GM19467 (cell line): ENCODE measurements around the gene GABRR1.
"Not testable (repeated sequence)": the region's sequence is repeated elsewhere in the genome, so short reads cannot be mapped to it uniquely, and the experiment has no call there.

Experiments
- ATAC-seq: cut with Tn5 transposase; IDR thresholded peaks from one replicate; pipeline ENCODE4 v1.9.1; 2021; ENCODE audit warnings: mild to moderate bottlenecking, moderate library complexity; ENCODE audit not compliant: unreplicated experiment

GABRR1 gene

GRCh38 chr6:89161326-89162046 is 55.7 kb downstream of the GABRR1 start:
- ATAC-seq = no peak

DNA sequence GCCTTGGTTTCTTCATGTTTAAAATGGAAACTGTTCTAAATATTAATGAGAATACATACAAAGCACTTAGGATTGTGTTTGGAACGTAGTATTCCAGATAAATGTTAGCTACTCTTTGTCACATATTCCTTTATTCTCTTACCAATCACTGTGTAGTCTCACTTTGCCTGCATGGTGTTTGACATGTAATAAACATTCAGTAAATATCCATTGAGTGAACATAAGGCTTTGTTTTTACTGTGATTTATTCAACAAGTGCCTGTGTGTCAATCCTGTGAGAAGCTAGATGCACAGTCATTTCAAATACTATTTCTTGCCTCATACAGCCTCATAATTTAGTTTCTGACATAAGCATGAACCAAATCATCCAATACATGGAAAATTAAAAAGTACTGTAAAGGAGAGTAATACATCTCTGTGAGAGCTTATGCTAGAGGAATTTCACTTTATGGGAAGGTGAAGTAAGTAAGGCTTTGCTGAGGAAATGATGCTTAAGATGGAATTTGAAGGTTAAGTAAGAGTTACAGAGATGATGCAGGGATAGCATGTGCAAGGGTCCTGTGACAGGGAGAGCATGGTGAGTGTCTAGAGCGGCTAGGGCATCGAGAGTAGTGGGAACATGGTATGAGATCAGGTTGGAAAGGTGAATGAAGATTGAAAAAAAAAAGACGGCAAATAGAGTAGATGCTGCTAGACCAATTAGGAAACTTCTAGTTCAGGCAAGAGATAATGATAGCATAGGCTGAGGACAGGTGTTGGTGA is 56.6 kb downstream of the GABRR1 start:
- no peak for ATAC-seq

- ATAC-seq = no peak
These were observed 63.0 kb downstream of the GABRR1 start for GRCh38 chr6:89154131-89154530.

- no peak for ATAC-seq
These were observed 69.0 kb downstream of the GABRR1 start for GRCh38 chr6:89148016-89148750.

- ATAC-seq = peak; percentile 13
These were observed 70.1 kb downstream of the GABRR1 start for GRCh38 chr6:89146718-89147700.

DNA sequence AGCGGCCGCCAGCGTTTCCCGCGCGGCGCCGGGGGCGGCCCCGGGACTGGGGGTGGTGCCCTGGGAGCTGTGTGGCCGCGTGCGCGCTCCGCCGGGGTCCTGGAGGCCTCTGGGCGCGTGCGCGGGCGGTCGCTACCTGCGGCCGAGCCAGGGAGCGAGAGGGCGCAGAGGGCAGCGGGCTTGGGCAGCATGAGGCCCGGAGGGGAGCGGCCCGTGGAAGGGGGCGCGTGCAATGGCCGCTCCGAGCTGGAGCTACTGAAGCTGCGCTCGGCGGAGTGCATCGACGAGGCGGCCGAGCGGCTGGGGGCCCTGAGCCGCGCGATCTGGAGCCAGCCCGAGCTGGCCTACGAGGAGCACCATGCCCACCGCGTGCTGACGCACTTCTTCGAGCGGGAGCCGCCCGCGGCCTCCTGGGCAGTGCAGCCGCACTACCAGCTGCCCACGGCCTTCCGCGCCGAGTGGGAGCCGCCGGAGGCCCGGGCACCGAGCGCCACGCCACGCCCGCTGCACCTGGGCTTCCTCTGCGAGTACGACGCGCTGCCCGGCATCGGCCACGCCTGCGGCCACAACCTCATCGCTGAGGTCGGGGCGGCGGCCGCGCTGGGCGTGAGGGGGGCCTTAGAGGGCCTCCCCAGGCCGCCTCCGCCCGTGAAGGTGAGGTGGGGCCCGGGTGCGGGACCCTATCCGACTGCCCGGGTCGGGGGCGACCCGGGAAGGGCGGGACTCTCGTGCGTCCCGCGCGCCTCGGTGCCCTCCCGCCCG is 71.0 kb downstream of the GABRR1 start, which contains the start of gene PM20D2:
PM20D2 (plus strand) TSS at position 100 of the 762 bp plus-strand sequence; CDS start at position 190, 90 bp downstream.
- peak; percentile 53 for ATAC-seq

DNA sequence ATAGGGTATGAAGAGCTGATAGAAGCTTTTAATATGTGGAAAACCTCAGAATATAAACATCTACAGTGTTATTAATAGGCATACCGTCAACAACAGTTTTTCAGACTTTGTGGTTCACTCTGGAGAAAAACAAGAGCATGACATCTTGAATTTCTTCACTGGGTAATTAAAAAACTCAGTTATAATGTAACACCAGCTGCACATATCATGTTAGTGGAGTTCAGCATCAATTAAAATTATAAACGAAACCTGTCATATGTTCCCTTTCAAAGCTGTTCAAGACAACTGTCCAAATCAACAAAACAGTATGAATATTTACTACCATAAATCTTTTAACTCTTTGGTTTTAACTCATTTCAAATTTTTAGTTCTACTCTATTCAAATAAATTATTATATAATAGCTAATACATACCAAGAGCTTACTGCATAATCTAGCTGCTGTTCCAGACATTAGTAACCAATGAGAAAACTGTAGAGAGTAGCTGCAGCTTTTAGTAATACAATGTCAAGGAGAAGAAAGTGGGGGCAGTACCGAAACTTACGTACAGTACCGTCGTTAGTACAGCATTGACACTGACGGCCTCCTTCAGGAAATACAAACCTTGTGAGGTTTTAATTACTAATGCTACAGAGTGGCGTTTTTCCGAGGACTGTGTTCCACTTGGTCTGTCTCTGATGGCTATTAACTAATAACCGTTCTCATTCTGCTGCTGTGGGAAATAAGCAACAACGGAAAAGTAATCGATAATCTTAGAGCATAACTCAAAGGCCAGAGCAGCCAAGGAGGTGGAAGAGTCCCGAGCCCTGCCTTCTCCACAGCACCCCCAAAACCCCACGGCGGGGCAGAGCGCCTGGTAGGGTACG is 71.8 kb downstream of the GABRR1 start:
- ATAC-seq = peak; percentile 51

- peak; percentile 54 for ATAC-seq
These were observed 72.7 kb downstream of the GABRR1 start for GRCh38 chr6:89144354-89144906.

GRCh38 chr6:89140347-89141156 is 76.6 kb downstream of the GABRR1 start:
- no peak for ATAC-seq

DNA sequence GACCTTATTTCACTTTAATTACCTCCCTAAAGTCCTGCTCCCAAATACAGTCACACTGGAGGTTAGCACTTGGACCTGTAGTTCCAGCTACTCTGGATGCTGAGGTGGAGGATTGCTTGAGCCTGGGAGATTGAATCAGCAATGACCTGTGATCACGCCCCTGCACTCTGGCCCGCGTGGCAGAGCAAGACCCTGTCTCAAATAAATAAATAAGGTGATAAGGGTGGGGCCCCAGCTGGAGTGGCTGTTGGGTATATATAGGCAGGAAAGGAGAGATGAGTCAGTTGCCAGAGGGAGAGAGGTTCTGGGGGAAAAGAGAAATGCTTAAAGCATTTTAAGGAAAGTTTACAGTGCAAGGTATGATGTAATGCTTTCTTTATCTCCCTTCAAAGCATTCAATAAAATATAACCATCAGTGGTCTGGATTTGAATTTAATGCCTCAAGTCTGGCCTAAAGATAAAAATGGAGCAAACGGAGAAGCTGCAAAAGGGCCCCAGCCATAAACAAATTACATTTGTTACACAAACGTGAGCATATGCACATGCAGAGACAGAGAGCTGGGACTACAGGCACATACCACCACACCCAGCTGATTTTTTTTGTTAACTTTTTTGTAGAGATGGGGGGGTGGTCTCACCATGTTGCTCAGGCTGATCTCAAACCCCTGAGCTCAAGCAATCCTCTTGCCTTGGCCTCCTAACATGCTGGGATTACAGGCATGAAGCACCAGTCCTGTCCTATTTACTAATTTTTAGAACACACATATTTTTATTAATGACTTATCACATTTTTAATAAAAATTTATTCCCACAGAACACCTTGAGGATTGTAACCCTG is 77.4 kb downstream of the GABRR1 start:
- no peak for ATAC-seq

DNA sequence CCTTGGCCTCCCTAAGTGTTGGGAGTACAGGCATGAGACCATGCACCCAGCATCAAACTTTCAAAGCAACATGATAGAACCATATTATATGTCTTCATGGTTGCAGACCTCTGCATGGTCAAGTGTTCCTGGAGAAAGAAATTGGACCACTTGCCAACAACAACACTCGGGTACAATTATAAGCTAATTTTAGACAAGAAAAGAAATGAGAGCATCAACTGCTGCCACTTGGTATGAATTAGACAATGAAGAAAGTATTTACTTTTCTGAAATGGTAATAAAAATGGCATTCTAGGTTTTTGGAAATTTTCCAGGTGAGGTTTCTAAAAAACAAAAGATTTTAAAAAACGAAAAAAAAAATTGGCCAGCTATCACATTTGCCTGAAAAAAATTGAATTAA is 79.0 kb downstream of the GABRR1 start:
- no peak for ATAC-seq

- ATAC-seq = no peak
These were observed 82.4 kb downstream of the GABRR1 start for GRCh38 chr6:89134723-89135122.

DNA sequence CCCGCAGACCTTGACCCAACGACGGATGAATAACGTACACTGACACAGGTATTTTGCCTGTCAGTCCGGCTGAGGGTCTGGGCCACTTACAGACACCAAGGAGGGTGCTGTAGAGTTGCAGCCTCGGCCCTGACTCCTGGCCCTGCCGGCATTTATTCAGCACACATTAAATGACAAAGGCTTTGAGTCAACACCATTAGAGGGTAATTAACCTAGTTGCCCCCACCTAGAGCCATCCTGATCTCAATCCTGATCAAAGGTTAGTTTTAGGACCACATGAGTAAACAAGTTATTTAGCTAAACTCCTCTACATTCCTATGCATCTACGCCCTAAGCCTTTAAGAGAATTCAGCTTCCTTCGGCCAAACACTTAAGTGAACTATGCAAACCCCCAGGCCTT is 83.2 kb downstream of the GABRR1 start:
- no peak for ATAC-seq

DNA sequence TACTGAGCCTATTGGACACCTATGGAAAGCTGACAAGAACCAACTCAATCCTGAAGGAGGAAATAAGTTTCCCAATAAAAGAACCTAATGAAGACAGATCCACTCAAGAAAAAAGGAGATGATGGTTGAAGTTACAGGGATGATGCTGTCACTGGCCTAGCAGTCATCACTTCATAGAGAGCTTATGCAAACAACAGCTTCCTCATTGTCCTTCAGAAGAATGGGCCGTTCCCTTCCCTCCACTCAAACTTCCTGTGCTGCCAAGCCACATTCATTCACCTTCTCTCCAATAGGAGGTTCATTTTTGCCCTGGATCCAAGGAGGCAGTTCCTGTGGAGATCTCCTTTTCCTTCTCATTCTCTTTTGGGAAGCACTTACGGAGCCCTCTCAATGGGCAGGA is 85.1 kb downstream of the GABRR1 start:
- no peak for ATAC-seq

- no peak for ATAC-seq
These were observed 85.6 kb downstream of the GABRR1 start for GRCh38 chr6:89131599-89131998.

- ATAC-seq = not testable (repeated sequence)
These were observed 88.9 kb downstream of the GABRR1 start for GRCh38 chr6:89128256-89128671.
